Mesothelial cell of epicardium (in vitro differentiated cells): ENCODE data around the gene GAPVD1. TPM values are rescaled to one million over a fixed set of nuclear protein-coding genes. Genes with fewer than 3 reads are reported as not detected.

ENCODE experiments used
- DNase-seq, 2 experiments: peaks; one replicate each; pipeline ENCODE4 v3.0.0; 2021; ENCODE audit warnings: low spot score in 2 of 2; ENCODE audit not compliant: unreplicated experiment in 2 of 2
- H3K27ac Mint-ChIP-seq: 2 replicates; pipeline ENCODE4 v1.8.0; 2021; ENCODE audit warnings: mixed read lengths
- H3K27me3 Mint-ChIP-seq: 2 replicates; pipeline ENCODE4 v1.8.0; 2021; ENCODE audit warnings: low read depth, mixed read lengths
- H3K36me3 Mint-ChIP-seq: 2 replicates; pipeline ENCODE4 v1.8.0; 2021; ENCODE audit warnings: mixed read lengths
- H3K4me1 Mint-ChIP-seq: 2 replicates; pipeline ENCODE4 v1.8.0; 2021; ENCODE audit warnings: mixed read lengths
- H3K4me3 Mint-ChIP-seq: 2 replicates; pipeline ENCODE4 v1.8.0; 2021; ENCODE audit warnings: mild to moderate bottlenecking, moderate library complexity, mixed read lengths
- H3K9me3 Mint-ChIP-seq: 2 replicates; pipeline ENCODE4 v1.8.0; 2021; ENCODE audit warnings: mixed read lengths
- total RNA-seq: library from RNA; stranded (reverse); gene quantifications from 3 replicates; pipeline ENCODE4 v1.2.1, GENCODE V29; 2021
- TF ChIP-seq, protein P1 (sequence below): fragments of 200-600 bp; sonication (generic); IDR thresholded peaks from one replicate; pipeline ENCODE4 v1.5.0; 2021; ENCODE audit warnings: antibody characterized with exemption; ENCODE audit not compliant: unreplicated experiment

The GAPVD1 gene
- total RNA-seq, 1 donor from 2014 or later: 58.7 TPM

DNA sequence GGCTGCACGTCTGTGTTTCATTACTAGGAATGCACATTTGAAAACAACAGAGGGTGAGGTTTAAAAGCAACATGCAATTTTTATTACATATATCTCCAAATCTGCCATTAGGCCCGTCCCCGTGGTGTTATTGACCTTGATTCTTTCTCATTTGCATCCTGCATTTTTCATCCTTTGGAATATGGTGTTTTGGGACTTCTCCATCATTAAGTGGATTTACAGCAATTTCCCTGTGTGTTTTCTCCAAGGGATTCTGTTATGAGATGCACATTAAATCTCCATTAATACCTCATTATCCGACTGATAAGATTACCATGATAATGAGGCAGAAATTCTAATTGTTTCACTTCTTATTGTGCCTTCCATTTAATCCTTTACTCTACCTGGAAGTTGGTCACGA lies 117.6 kb downstream of the GAPVD1 start:
- peaks cover 4% of the 10 kb centered on the region for H3K9me3 Mint-ChIP-seq

DNA sequence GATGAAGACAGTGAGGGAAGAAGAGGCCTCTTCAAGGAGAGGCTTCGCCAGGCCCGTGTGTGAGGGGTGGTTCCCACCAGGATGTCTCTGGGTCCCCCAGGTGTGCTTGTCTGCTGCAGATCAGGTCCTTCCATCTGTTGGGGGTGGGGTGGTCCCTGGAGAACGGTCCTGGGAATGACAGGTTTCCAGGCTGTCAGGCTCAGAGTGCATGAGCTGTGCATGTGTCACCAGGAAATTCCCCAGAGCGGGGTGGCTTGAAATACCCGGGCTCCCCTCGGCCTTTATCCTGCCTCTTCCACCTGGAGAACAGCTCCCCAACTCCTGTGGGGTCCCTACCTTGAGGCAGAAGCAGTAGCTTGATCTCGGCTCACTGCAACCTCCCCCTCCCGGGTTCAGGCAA lies 118.8 kb downstream of the GAPVD1 start:
- no peak for DNase-seq
- Mint-ChIP-seq H3K27ac (no peak overlapping the region), H3K4me3 (no peak overlapping the region), H3K9me3 (peaks cover 4% of the 10 kb centered on the region), H3K36me3 (no peaks in the 10 kb centered on the region), H3K4me1 (no peaks in the 10 kb centered on the region), H3K27me3 (peaks cover 9% of the 10 kb centered on the region)
- TF ChIP-seq, protein P1, sequence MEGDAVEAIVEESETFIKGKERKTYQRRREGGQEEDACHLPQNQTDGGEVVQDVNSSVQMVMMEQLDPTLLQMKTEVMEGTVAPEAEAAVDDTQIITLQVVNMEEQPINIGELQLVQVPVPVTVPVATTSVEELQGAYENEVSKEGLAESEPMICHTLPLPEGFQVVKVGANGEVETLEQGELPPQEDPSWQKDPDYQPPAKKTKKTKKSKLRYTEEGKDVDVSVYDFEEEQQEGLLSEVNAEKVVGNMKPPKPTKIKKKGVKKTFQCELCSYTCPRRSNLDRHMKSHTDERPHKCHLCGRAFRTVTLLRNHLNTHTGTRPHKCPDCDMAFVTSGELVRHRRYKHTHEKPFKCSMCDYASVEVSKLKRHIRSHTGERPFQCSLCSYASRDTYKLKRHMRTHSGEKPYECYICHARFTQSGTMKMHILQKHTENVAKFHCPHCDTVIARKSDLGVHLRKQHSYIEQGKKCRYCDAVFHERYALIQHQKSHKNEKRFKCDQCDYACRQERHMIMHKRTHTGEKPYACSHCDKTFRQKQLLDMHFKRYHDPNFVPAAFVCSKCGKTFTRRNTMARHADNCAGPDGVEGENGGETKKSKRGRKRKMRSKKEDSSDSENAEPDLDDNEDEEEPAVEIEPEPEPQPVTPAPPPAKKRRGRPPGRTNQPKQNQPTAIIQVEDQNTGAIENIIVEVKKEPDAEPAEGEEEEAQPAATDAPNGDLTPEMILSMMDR: no peak

More for the DNA sequence above, 117.6 kb downstream of the GAPVD1 start:
- Mint-ChIP-seq H3K27ac (no peak overlapping the region), H3K36me3 (no peaks in the 10 kb centered on the region), H3K4me1 (peaks cover 6% of the 10 kb centered on the region), H3K27me3 (peaks cover 14% of the 10 kb centered on the region), H3K4me3 (no peak overlapping the region)
- TF ChIP-seq, protein P1: no peak
- DNase-seq: no peak

DNA sequence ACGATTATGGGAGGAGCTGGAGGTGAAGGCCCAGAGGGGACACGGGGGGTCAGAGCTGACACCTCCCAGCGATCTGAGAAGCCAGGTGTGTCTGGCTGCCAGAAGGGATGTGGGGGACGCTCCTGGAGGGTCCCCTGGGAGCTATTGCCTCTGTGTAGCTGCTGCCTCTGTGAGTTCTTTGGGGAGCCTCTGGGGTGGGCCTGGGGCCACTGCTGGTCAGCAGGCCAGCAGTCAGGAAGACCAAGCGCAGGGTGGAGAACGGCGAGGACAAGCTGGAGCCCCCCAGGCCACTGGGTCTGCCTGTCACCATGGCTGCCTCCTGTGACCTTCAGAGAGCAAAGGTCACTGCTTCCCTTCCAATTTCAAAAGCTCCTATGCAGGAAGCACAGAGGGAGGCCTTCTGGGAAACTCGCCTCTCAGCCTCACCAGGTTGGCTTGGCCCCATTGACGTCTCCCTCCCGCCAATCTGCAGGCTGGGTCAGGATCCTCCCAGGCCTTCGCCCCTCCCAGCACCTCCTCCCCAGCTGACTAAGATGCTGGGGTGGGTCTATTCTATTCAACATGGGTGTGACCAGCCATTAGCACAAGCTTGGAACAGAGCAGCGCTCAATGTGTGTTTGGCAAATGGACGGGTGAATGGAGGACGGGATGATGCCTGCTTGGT lies 126.4 kb downstream of the GAPVD1 start:
- Mint-ChIP-seq H3K27ac (no peak overlapping the region), H3K27me3 (no peaks in the 10 kb centered on the region), H3K4me1 (no peaks in the 10 kb centered on the region), H3K36me3 (no peaks in the 10 kb centered on the region), H3K9me3 (peaks cover 4% of the 10 kb centered on the region), H3K4me3 (no peak overlapping the region)
- TF ChIP-seq, protein P1: no peak
- no peak for DNase-seq

DNA sequence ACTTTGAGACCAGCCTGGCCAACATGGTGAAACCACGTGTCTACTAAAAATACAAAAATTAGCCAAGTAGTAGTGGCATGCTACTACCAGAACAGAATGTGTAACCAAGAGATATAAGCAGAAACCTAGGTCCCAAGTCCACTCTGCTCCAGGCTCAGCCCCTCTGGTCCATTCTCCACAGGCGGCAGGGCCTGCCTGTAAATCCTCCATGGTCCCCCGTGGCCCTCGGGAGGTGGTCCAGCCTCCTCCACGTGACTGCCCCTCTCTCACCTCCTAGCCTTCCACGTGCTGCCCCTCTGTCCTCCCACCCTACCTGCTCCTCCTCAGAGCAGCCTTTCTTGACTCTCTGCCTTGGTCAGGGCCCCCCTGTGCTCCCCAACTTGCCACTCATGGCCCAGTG lies 127.4 kb downstream of the GAPVD1 start:
- no peak overlapping the region for H3K4me3 Mint-ChIP-seq
- no peak overlapping the region for H3K27ac Mint-ChIP-seq
- peaks cover 2% of the 10 kb centered on the region for H3K9me3 Mint-ChIP-seq
- no peaks in the 10 kb centered on the region for H3K4me1 Mint-ChIP-seq
- H3K27me3 Mint-ChIP-seq: no peaks in the 10 kb centered on the region
- no peak for DNase-seq
- TF ChIP-seq, protein P1: no peak
- no peaks in the 10 kb centered on the region for H3K36me3 Mint-ChIP-seq

DNA sequence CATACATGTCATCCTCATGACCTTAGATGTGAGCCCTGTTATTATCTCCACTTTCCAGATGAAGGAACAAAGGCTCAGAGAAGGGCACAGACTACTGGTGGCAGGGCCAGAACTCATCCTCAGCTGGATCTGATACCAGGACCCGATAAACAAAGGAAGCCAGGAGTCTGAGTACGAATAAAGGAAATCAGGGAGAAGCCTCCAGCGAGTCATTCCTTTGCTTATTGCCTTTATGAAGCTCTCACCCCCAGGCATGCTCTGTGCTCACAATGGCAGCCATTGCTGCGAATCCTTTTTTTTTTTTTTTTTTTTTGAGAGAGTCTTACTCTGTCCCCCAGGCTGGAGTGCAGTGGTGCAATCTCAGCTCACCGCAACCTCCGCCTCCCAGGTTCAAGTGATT lies 130.1 kb downstream of the GAPVD1 start:
- Mint-ChIP-seq H3K27me3 (no peaks in the 10 kb centered on the region), H3K4me3 (no peak overlapping the region), H3K9me3 (peaks cover 3% of the 10 kb centered on the region), H3K4me1 (no peaks in the 10 kb centered on the region), H3K36me3 (no peaks in the 10 kb centered on the region), H3K27ac (no peak overlapping the region)
- no peak for DNase-seq
- TF ChIP-seq, protein P1: no peak
